Measurements from ENCODE around the gene CLCN5. TPM values are rescaled to one million over a fixed set of nuclear protein-coding genes. Genes with fewer than 3 reads are reported as not detected.

Gene CLCN5
- total and polyA plus RNA-seq, 2 of the 13 experiments (the other 11 are each of a cell fraction or from before 2014, with no cell fraction given): 7.8 to 27.3 TPM

DNA sequence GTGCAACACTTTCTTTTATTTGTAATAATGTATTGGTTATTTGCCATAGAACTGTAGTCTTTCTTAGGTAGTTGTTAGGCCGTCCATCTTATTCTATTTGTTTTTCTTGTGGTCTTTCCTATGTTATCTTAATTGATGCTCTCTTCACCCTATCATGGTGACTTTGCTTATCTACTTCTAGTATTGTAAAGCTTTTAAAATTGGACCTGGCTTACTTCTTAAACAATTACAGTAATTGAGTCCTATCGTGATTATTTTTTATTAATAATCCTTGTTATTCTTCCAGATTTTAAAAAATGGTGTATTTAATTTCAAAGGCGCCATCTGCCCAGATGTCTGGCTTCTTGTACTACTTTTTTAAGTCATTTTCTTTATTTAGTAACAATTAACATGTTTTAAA, 63.7 kb downstream of the CLCN5 start:
- Histone ChIP-seq H3K9ac (ENCODE audit: insufficient read depth, low read depth, low read length) (no peak overlapping the region), H3K27ac (ENCODE audit: extremely low read length, insufficient read depth, low read length) (no peak overlapping the region), H3K27me3 (ENCODE audit: control insufficient read depth in 1 of 2, insufficient read depth in 2 of 2, low read length in 2 of 2) (no peaks in the 10 kb centered on the region), H3K36me3 (replicated peaks in 1 of 2; ENCODE audit: control insufficient read depth in 1 of 2, insufficient read depth in 2 of 2, low read length in 2 of 2) (no peaks in the 10 kb centered on the region), H4K20me1 (ENCODE audit: insufficient read depth, low read length) (no peaks in the 10 kb centered on the region), H3K4me3 (replicated peaks in 1 of 3; ENCODE audit: insufficient read depth in 1 of 3, low read depth in 2 of 3, low read length in 3 of 3) (no peak overlapping the region), H3K9me3 (ENCODE audit: low read length) (no peaks in the 10 kb centered on the region), H2AFZ (ENCODE audit: low read length) (no peak overlapping the region), H3K4me2 (ENCODE audit: low read depth, low read length) (no peak overlapping the region), H3K4me1 (ENCODE audit: insufficient read depth, low read length) (no peaks in the 10 kb centered on the region), H3K79me2 (ENCODE audit: insufficient read depth, low read length) (no peaks in the 10 kb centered on the region)
- ATAC-seq (no peak), DNase-seq (ENCODE audit: low spot score) (no peak), FAIRE-seq (no peak)
- BruUV-seq (replicated peaks): no TSS peak
- intact Hi-C loops (cut with micrococcal nuclease; ENCODE audit: unreplicated experiment) (no loop called here), in situ Hi-C loops (cut with HindIII; ENCODE audit: extremely low pct_ligation_motif_present, low pct_unique_long_range_greater_than_20kb) (no loop called here)
- POLR2A ChIA-PET: no interaction called here
- 98% methylated on average over 3 of the region's 3 CpGs for WGBS (ENCODE audit: low lambda C conversion rate)
- CTCF ChIA-PET (ENCODE audit: low intra/inter-chr PET ratio, low total read pairs): no interaction called here
- no peak for TF ChIP-seq ZNF317 (CRISPR knock-in tag; IDR thresholded peaks at IDR 0.05)
- no peak for TF ChIP-seq RFXAP (CRISPR knock-in tag; IDR thresholded peaks at IDR 0.05; ENCODE audit: borderline replicate concordance)
- TF ChIP-seq, protein P1, sequence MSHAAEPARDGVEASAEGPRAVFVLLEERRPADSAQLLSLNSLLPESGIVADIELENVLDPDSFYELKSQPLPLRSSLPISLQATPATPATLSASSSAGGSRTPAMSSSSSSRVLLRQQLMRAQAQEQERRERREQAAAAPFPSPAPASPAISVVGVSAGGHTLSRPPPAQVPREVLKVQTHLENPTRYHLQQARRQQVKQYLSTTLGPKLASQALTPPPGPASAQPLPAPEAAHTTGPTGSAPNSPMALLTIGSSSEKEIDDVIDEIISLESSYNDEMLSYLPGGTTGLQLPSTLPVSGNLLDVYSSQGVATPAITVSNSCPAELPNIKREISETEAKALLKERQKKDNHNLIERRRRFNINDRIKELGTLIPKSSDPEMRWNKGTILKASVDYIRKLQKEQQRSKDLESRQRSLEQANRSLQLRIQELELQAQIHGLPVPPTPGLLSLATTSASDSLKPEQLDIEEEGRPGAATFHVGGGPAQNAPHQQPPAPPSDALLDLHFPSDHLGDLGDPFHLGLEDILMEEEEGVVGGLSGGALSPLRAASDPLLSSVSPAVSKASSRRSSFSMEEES (CRISPR knock-in tag; IDR thresholded peaks at IDR 0.05): no peak
- no peak for TF ChIP-seq ZNF263 (CRISPR knock-in tag; IDR thresholded peaks at IDR 0.05)
- TF ChIP-seq, protein P2, sequence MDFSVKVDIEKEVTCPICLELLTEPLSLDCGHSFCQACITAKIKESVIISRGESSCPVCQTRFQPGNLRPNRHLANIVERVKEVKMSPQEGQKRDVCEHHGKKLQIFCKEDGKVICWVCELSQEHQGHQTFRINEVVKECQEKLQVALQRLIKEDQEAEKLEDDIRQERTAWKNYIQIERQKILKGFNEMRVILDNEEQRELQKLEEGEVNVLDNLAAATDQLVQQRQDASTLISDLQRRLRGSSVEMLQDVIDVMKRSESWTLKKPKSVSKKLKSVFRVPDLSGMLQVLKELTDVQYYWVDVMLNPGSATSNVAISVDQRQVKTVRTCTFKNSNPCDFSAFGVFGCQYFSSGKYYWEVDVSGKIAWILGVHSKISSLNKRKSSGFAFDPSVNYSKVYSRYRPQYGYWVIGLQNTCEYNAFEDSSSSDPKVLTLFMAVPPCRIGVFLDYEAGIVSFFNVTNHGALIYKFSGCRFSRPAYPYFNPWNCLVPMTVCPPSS (IDR thresholded peaks at IDR 0.05): no peak
- no peak for TF ChIP-seq MZF1 (CRISPR knock-in tag; IDR thresholded peaks at IDR 0.05; ENCODE audit: borderline replicate concordance)
- TF ChIP-seq, protein P3, sequence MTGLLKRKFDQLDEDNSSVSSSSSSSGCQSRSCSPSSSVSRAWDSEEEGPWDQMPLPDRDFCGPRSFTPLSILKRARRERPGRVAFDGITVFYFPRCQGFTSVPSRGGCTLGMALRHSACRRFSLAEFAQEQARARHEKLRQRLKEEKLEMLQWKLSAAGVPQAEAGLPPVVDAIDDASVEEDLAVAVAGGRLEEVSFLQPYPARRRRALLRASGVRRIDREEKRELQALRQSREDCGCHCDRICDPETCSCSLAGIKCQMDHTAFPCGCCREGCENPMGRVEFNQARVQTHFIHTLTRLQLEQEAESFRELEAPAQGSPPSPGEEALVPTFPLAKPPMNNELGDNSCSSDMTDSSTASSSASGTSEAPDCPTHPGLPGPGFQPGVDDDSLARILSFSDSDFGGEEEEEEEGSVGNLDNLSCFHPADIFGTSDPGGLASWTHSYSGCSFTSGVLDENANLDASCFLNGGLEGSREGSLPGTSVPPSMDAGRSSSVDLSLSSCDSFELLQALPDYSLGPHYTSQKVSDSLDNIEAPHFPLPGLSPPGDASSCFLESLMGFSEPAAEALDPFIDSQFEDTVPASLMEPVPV (CRISPR knock-in tag; IDR thresholded peaks at IDR 0.05): no peak
- no peak for TF ChIP-seq BHLHE40 (IDR thresholded peaks at IDR 0.05; ENCODE audit: low read length)
- TF ChIP-seq MBNL3 (CRISPR knock-in tag; conservative IDR thresholded peaks at IDR 0.05): no peak
- TF ChIP-seq, protein P4, sequence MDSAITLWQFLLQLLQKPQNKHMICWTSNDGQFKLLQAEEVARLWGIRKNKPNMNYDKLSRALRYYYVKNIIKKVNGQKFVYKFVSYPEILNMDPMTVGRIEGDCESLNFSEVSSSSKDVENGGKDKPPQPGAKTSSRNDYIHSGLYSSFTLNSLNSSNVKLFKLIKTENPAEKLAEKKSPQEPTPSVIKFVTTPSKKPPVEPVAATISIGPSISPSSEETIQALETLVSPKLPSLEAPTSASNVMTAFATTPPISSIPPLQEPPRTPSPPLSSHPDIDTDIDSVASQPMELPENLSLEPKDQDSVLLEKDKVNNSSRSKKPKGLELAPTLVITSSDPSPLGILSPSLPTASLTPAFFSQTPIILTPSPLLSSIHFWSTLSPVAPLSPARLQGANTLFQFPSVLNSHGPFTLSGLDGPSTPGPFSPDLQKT (CRISPR knock-in tag; IDR thresholded peaks at IDR 0.05; ENCODE audit: borderline replicate concordance): no peak
- no peak for TF ChIP-seq AKAP8 (CRISPR knock-in tag; IDR thresholded peaks at IDR 0.05)
- TF ChIP-seq KDM5A (IDR thresholded peaks at IDR 0.05; ENCODE audit: borderline replicate concordance, low read length): no peak
- no peak for TF ChIP-seq ZNF20 (CRISPR knock-in tag; IDR thresholded peaks at IDR 0.05)
- TF ChIP-seq ZNF501 (CRISPR knock-in tag; IDR thresholded peaks at IDR 0.05): no peak
